Stimulated activated CD4-positive, alpha-beta T cell treated with anti-CD3 and anti-CD28 coated beads, Interleukin-15, amount 100 ng/mL, for 1 hour (primary cell): Measurements from ENCODE around the gene ATOX1.
"Not testable (repeated sequence)": the region's sequence is repeated elsewhere in the genome, so short reads cannot be mapped to it uniquely, and the experiment has no call there.

Experiments
- DNase-seq, 2 donors: peaks; one replicate each; pipeline ENCODE4 v3.0.0-alpha.2; 2020; ENCODE audit warnings: low read depth in 1 of 2, low spot score in 1 of 2

Gene ATOX1

GRCh38 chr5:151699071-151699901 is 59.1 kb downstream of the ATOX1 start:
- no peak for DNase-seq

DNA sequence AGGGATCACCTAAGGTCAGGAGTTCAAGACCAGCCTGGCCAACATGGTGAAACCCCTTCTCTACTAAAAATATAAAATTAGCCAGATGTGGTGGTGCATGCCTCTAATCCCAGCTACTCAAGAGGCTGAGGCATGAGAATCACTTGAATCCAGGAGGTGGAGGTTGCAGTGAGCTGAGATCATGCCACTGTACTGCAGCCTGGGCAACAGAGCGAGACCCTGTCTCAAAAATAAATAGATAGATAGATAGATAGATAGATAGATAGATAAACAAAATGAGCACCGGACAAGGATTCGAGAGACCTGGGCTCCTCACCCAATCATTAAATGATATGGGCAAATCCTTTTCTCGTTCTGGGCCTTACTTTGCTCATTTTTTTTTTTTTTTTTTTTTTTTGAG is 60.4 kb downstream of the ATOX1 start:
- DNase-seq: not testable (repeated sequence)

GRCh38 chr5:151697452-151697851 is 61.0 kb downstream of the ATOX1 start:
- DNase-seq: no peak

DNA sequence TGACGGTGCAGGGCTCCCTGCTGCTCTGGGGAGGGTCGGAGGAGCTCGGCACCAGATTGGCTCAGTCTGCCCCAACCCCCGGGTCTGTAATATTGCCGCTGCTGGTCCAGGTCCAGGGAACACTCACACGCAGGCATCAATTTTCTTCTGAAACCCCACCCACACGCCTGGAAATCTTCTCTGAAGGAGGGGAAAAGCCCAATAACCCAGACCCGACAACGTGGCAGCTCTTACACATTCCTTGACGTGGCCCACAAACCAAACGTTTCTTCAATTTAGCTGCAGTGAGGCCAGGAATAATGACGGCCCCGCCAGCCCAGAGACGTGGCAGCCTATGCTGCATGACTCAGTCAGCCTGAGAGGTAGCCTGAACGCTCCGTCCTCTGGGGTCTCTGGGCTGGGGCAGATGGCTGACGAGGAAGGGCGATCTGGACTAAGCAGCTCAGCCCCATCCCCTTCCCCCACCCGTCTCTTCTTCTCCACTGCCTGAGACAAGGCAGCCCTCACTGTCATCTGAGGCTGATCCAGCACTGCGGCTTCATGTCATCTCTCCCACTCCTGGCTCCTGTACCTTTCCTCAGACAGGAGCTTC is 61.9 kb downstream of the ATOX1 start:
- DNase-seq: no peak

GRCh38 chr5:151695464-151695863 is 63.0 kb downstream of the ATOX1 start:
- no peak for DNase-seq

- no peak for DNase-seq
Observed at GRCh38 chr5:151694035-151694485, 64.4 kb downstream of the ATOX1 start.
